ENCODE measurements around the gene LMTK3.

DNA sequence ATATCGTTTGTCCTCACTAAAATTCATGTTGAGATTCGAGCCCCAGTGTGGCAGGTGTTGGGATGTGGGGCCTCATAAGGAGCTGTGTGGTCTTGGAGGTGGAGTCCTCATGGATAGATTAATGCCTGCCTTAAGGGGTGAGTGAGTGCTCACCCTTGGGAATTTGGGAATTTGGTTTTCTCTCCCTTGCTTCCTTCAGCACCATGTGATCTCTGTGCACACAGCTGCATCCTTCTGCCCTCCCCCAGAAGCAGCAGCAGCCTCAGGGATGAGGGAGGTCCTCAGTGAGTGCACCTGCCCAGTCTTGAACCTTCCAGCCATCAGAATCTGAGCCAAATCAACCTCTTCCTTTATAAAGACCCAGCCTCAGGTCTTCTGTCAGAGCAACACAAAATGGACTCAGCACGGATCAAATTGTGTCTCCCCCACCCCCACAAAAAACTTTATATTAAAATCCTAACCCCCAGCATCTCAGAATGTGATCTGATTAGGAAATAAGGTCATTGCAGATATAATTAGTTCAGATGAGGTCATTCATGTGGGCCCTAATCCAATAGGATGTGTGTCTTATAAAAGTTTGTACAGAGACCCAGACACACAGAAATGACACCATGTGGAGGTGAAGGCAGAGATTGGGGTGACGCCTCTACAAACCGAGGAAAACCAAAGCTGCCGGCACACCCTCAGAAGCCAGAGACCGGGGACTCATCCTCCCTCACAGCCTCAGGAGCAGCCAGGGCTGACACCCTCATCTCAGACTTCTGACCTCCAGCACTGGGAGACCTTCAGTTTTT is 29.6 kb downstream of the LMTK3 start:
- TF ChIP-seq EZH2 (IDR thresholded peaks at IDR 0.05; ENCODE audit: borderline replicate concordance, low read depth, low read length) = no peak
- TF ChIP-seq YY1 (IDR thresholded peaks at IDR 0.05; ENCODE audit: borderline replicate concordance in 1 of 3, control insufficient read depth in 1 of 3, extremely low read depth in 1 of 3, insufficient read depth in 3 of 3, insufficient read length in 1 of 3, insufficient replicate concordance in 2 of 3, low read depth in 1 of 3, low read length in 2 of 3) = no peak
- no peak for TF ChIP-seq FOSL1 (tag; conservative IDR thresholded peaks at IDR 0.05)
- TF ChIP-seq, protein P1, sequence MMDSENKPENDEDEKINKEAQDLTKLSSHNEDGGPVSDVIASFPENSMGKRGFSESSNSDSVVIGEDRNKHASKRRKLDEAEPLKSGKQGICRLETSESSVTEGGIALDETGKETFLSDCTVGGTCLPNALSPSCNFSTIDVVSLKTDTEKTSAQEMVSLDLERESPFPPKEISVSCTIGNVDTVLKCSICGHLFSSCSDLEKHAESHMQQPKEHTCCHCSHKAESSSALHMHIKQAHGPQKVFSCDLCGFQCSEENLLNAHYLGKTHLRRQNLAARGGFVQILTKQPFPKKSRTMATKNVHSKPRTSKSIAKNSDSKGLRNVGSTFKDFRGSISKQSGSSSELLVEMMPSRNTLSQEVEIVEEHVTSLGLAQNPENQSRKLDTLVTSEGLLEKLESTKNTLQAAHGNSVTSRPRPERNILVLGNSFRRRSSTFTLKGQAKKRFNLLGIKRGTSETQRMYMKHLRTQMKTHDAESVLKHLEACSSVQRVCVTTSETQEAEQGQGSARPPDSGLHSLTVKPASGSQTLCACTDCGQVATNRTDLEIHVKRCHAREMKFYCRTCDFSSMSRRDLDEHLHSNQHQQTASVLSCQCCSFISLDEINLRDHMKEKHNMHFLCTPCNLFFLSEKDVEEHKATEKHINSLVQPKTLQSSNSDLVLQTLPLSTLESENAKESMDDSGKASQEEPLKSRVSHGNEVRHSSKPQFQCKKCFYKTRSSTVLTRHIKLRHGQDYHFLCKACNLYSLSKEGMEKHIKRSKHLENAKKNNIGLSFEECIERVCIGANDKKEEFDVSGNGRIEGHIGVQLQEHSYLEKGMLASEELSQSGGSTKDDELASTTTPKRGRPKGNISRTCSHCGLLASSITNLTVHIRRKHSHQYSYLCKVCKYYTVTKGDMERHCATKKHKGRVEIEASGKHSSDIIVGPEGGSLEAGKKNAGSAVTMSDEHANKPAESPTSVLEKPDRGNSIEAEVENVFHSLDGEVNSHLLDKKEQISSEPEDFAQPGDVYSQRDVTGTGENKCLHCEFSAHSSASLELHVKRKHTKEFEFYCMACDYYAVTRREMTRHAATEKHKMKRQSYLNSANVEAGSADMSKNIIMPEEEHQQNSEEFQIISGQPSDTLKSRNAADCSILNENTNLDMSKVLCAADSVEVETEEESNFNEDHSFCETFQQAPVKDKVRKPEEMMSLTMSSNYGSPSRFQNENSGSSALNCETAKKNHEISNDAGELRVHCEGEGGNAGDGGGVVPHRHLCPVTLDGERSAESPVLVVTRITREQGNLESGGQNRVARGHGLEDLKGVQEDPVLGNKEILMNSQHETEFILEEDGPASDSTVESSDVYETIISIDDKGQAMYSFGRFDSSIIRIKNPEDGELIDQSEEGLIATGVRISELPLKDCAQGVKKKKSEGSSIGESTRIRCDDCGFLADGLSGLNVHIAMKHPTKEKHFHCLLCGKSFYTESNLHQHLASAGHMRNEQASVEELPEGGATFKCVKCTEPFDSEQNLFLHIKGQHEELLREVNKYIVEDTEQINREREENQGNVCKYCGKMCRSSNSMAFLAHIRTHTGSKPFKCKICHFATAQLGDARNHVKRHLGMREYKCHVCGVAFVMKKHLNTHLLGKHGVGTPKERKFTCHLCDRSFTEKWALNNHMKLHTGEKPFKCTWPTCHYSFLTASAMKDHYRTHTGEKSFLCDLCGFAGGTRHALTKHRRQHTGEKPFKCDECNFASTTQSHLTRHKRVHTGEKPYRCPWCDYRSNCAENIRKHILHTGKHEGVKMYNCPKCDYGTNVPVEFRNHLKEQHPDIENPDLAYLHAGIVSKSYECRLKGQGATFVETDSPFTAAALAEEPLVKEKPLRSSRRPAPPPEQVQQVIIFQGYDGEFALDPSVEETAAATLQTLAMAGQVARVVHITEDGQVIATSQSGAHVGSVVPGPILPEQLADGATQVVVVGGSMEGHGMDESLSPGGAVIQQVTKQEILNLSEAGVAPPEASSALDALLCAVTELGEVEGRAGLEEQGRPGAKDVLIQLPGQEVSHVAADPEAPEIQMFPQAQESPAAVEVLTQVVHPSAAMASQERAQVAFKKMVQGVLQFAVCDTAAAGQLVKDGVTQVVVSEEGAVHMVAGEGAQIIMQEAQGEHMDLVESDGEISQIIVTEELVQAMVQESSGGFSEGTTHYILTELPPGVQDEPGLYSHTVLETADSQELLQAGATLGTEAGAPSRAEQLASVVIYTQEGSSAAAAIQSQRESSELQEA (IDR thresholded peaks at IDR 0.05; ENCODE audit: low read depth) = no peak
- no peak for TF ChIP-seq CTCF (IDR thresholded peaks at IDR 0.05 in 2 of 3, conservative IDR thresholded peaks at IDR 0.05 in 1 of 3; ENCODE audit: insufficient read depth in 2 of 3, low read depth in 1 of 3, low read length in 3 of 3)
- TF ChIP-seq TBP (optimal IDR thresholded peaks at IDR 0.05; ENCODE audit: low read depth, low read length) = no peak
- TF ChIP-seq, protein P2, sequence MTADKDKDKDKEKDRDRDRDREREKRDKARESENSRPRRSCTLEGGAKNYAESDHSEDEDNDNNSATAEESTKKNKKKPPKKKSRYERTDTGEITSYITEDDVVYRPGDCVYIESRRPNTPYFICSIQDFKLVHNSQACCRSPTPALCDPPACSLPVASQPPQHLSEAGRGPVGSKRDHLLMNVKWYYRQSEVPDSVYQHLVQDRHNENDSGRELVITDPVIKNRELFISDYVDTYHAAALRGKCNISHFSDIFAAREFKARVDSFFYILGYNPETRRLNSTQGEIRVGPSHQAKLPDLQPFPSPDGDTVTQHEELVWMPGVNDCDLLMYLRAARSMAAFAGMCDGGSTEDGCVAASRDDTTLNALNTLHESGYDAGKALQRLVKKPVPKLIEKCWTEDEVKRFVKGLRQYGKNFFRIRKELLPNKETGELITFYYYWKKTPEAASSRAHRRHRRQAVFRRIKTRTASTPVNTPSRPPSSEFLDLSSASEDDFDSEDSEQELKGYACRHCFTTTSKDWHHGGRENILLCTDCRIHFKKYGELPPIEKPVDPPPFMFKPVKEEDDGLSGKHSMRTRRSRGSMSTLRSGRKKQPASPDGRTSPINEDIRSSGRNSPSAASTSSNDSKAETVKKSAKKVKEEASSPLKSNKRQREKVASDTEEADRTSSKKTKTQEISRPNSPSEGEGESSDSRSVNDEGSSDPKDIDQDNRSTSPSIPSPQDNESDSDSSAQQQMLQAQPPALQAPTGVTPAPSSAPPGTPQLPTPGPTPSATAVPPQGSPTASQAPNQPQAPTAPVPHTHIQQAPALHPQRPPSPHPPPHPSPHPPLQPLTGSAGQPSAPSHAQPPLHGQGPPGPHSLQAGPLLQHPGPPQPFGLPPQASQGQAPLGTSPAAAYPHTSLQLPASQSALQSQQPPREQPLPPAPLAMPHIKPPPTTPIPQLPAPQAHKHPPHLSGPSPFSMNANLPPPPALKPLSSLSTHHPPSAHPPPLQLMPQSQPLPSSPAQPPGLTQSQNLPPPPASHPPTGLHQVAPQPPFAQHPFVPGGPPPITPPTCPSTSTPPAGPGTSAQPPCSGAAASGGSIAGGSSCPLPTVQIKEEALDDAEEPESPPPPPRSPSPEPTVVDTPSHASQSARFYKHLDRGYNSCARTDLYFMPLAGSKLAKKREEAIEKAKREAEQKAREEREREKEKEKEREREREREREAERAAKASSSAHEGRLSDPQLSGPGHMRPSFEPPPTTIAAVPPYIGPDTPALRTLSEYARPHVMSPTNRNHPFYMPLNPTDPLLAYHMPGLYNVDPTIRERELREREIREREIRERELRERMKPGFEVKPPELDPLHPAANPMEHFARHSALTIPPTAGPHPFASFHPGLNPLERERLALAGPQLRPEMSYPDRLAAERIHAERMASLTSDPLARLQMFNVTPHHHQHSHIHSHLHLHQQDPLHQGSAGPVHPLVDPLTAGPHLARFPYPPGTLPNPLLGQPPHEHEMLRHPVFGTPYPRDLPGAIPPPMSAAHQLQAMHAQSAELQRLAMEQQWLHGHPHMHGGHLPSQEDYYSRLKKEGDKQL (CRISPR knock-in tag; IDR thresholded peaks at IDR 0.05; ENCODE audit: borderline replicate concordance) = no peak
- TF ChIP-seq NR2C2 (CRISPR knock-in tag; IDR thresholded peaks at IDR 0.05) = no peak
- no peak for TF ChIP-seq NR2C2 (tag; IDR thresholded peaks at IDR 0.05)
- TF ChIP-seq, protein P3, sequence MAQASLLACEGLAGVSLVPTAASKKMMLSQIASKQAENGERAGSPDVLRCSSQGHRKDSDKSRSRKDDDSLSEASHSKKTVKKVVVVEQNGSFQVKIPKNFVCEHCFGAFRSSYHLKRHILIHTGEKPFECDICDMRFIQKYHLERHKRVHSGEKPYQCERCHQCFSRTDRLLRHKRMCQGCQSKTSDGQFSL (CRISPR knock-in tag; IDR thresholded peaks at IDR 0.05) = no peak
- TF ChIP-seq, protein P3 (tag; IDR thresholded peaks at IDR 0.05) = no peak
- TF ChIP-seq STAT5A (IDR thresholded peaks at IDR 0.05; ENCODE audit: borderline replicate concordance, low read length) = no peak
- no peak for TF ChIP-seq FOS (IDR thresholded peaks at IDR 0.05; ENCODE audit: extremely low read depth, insufficient read length)
